HepG2 (cell line): ENCODE data around the gene SRI. TPM values are rescaled to one million over a fixed set of nuclear protein-coding genes. Genes with fewer than 3 reads are reported as not detected.

ENCODE experiments used
- ATAC-seq: fragments of 200-7000 bp; cut with Tn5 transposase; 3 replicates; pipeline ENCODE4 v1.9.1; 2020; ENCODE audit warnings: mild to moderate bottlenecking, moderate library complexity
- BruUV-seq: library from RNA; stranded (reverse); fragments of 400-500 nt; replicated peaks from 2 replicates; lab custom pipeline; 2021; lab: Mats Ljungman, UMichigan
- CTCF ChIA-PET: fragments of 300-600 bp; formaldehyde crosslinking; extraction: SDS; loops from one replicate; lab custom pipeline; 2021; ENCODE audit warnings: low total read pairs, inconsistent platforms, low intra/inter-chr PET ratio; lab: Yijun Ruan, JAX
- POLR2A ChIA-PET: fragments of 350-600 bp; sonication (Branson Sonifier 250); formaldehyde crosslinking; loops from one replicate; lab custom pipeline; 2020; ENCODE audit warnings: antibody characterized with exemption, inconsistent platforms; lab: Yijun Ruan, JAX
- DNase-seq: peaks from one replicate; pipeline ENCODE4 v3.0.0-alpha.2; 2015; ENCODE audit warnings: low spot score
- FAIRE-seq: peaks from 3 replicates; lab custom pipeline; 2011; peaks lifted over from hg19 to GRCh38; lab: Jason Lieb, UNC
- H2AFZ ChIP-seq: one replicate; pipeline ENCODE4 v1.6.1; 2011; ENCODE audit warnings: low read length, inconsistent platforms
- H3K27ac ChIP-seq: fragments of 300-600 bp; 3 replicates; pipeline ENCODE4 v1.8.0; 2011; ENCODE audit warnings: mixed run types, mild to moderate bottlenecking, mixed read lengths, low read length, inconsistent platforms; ENCODE audit not compliant: insufficient read depth; ENCODE audit errors: extremely low read length
- H3K27me3 ChIP-seq, 2 experiments: fragments of 200-600 bp in 1 of 2; 2 replicates in 1 of 2; 3 replicates in 1 of 2; pipeline versions ENCODE4 v1.6.0 to v1.8.0; 2011; ENCODE audit warnings: low read length in 2 of 2, mild to moderate bottlenecking in 2 of 2, moderate library complexity in 2 of 2, inconsistent platforms in 1 of 2; ENCODE audit not compliant: insufficient read depth in 2 of 2, control insufficient read depth in 1 of 2
- H3K36me3 ChIP-seq, 2 experiments: fragments of 200-600 bp in 1 of 2; replicated peaks in 1 of 2; 2 replicates in 1 of 2; 3 replicates in 1 of 2; pipeline versions ENCODE4 v1.5.1 to v1.8.0; 2011; ENCODE audit warnings: low read length in 2 of 2, inconsistent platforms in 1 of 2; ENCODE audit not compliant: insufficient read depth in 2 of 2, control insufficient read depth in 1 of 2
- H3K4me1 ChIP-seq: 2 replicates; pipeline ENCODE4 v1.5.1; 2012; ENCODE audit warnings: low read length, inconsistent platforms; ENCODE audit not compliant: insufficient read depth
- H3K4me2 ChIP-seq: 2 replicates; pipeline ENCODE4 v1.6.0; 2011; ENCODE audit warnings: low read depth, low read length, inconsistent platforms
- H3K4me3 ChIP-seq, 3 experiments: fragments of 200-600 bp in 1 of 3; sonication (generic), shearing (Covaris generic) in 1 of 3; replicated peaks in 1 of 3; 2 replicates each; pipeline ENCODE4 v1.5.1; 2011 to 2016; ENCODE audit warnings: low read length in 3 of 3, inconsistent platforms in 2 of 3, low read depth in 2 of 3, mild to moderate bottlenecking in 2 of 3, control low read depth in 1 of 3, mixed read lengths in 1 of 3; ENCODE audit not compliant: insufficient read depth in 1 of 3
- H3K79me2 ChIP-seq: one replicate; pipeline ENCODE4 v1.6.1; 2011; ENCODE audit warnings: low read length, inconsistent platforms; ENCODE audit not compliant: insufficient read depth
- H3K9ac ChIP-seq: 2 replicates; pipeline ENCODE4 v1.6.0; 2011; ENCODE audit warnings: mild to moderate bottlenecking, low read depth, low read length, inconsistent platforms; ENCODE audit not compliant: insufficient read depth
- H3K9me3 ChIP-seq: 2 replicates; pipeline ENCODE4 v1.5.1; 2012; ENCODE audit warnings: mild to moderate bottlenecking, low read length
- H4K20me1 ChIP-seq: 2 replicates; pipeline ENCODE4 v1.6.0; 2011; ENCODE audit warnings: inconsistent platforms, mild to moderate bottlenecking, low read length, moderate library complexity; ENCODE audit not compliant: insufficient read depth
- ATF2 ChIP-seq: sonication (generic); formaldehyde crosslinking; IDR thresholded peaks from 2 replicates; pipeline ENCODE4 v1.4.0; 2020; ENCODE audit warnings: missing genetic modification reagents
- CREM ChIP-seq, 2 experiments: sonication (generic) in 1 of 2; formaldehyde crosslinking in 1 of 2; IDR thresholded peaks; 2 replicates each; pipeline versions ENCODE4 v1.4.0 to v1.6.1; 2016 to 2020; ENCODE audit warnings: antibody characterized with exemption in 1 of 2, mild to moderate bottlenecking in 1 of 2, missing genetic modification reagents in 1 of 2
- DMAP1 ChIP-seq: IDR thresholded peaks from 2 replicates; pipeline ENCODE4 v1.6.1; 2016
- IRX3 ChIP-seq: sonication (generic); formaldehyde crosslinking; IDR thresholded peaks from 2 replicates; pipeline ENCODE4 v1.8.1; 2023; ENCODE audit warnings: mild to moderate bottlenecking, low read depth, missing genetic modification reagents, borderline replicate concordance
- NFRKB ChIP-seq: fragments of 450-650 bp; IDR thresholded peaks from 2 replicates; pipeline ENCODE4 v1.6.1; 2017
- NRL ChIP-seq: sonication (generic); formaldehyde crosslinking; IDR thresholded peaks from 2 replicates; pipeline ENCODE4 v1.5.0; 2020; ENCODE audit warnings: missing genetic modification reagents, mild to moderate bottlenecking, moderate library complexity, borderline replicate concordance
- PTBP1 ChIP-seq: fragments of 200-400 bp; formaldehyde crosslinking; IDR thresholded peaks from 2 replicates; pipeline ENCODE4 v1.6.1; 2018; ENCODE audit warnings: low read length, low read depth; ENCODE audit not compliant: poor library complexity, severe bottlenecking
- SNAPC5 ChIP-seq: sonication (generic); formaldehyde crosslinking; IDR thresholded peaks from 2 replicates; pipeline ENCODE4 v1.8.1; 2023; ENCODE audit warnings: mild to moderate bottlenecking, missing genetic modification reagents, borderline replicate concordance
- TOE1 ChIP-seq: sonication (generic); formaldehyde crosslinking; IDR thresholded peaks from 2 replicates; pipeline ENCODE4 v1.4.0; 2020; ENCODE audit warnings: mild to moderate bottlenecking, missing genetic modification reagents
- ZBTB2 ChIP-seq: sonication (generic); formaldehyde crosslinking; IDR thresholded peaks from 2 replicates; pipeline ENCODE4 v1.8.0; 2022; ENCODE audit warnings: low read depth, missing genetic modification reagents
- ZNF101 ChIP-seq: sonication (generic); formaldehyde crosslinking; IDR thresholded peaks from 2 replicates; pipeline ENCODE4 v1.4.0; 2020; ENCODE audit warnings: mild to moderate bottlenecking, low read depth, missing genetic modification reagents, borderline replicate concordance
- ZNF160 ChIP-seq: sonication (generic); formaldehyde crosslinking; IDR thresholded peaks from 2 replicates; pipeline ENCODE4 v1.8.0; 2022; ENCODE audit warnings: mild to moderate bottlenecking, inconsistent platforms, missing genetic modification reagents
- ZNF224 ChIP-seq: sonication (generic); formaldehyde crosslinking; IDR thresholded peaks from 2 replicates; pipeline ENCODE4 v1.5.0; 2020; ENCODE audit warnings: mild to moderate bottlenecking, missing genetic modification reagents
- ZNF432 ChIP-seq: sonication (generic); formaldehyde crosslinking; IDR thresholded peaks from 2 replicates; pipeline ENCODE4 v1.5.0; 2020; ENCODE audit warnings: missing genetic modification reagents, mild to moderate bottlenecking, borderline replicate concordance
- ZNF775 ChIP-seq: sonication (generic); formaldehyde crosslinking; IDR thresholded peaks from 2 replicates; pipeline ENCODE4 v1.4.0; 2020; ENCODE audit warnings: missing genetic modification reagents, mild to moderate bottlenecking, moderate library complexity, borderline replicate concordance
- ZSCAN12 ChIP-seq: sonication (generic); formaldehyde crosslinking; IDR thresholded peaks from 2 replicates; pipeline ENCODE4 v1.9.0; 2021; ENCODE audit warnings: mild to moderate bottlenecking, missing genetic modification reagents
- ZZZ3 ChIP-seq: sonication (generic); formaldehyde crosslinking; IDR thresholded peaks from 2 replicates; pipeline ENCODE4 v1.4.0; 2020; ENCODE audit warnings: missing genetic modification reagents, mild to moderate bottlenecking, borderline replicate concordance
- WGBS: methylation state at CpG from one replicate; pipeline ENCODE4 v1.1.6; 2017; ENCODE audit warnings: low lambda C conversion rate; 5-methylcytosine and 5-hydroxymethylcytosine counted together
- in situ Hi-C: cut with HindIII; loops from 2 replicates; pipeline ENCODE4 v1.10.0; 2017; ENCODE audit warnings: low pct_unique_long_range_greater_than_20kb; ENCODE audit not compliant: extremely low pct_ligation_motif_present
- intact Hi-C: fragments of 100-400 bp; cut with micrococcal nuclease; formaldehyde crosslinking; loops from one replicate; pipeline ENCODE4 v1.10.0; 2022; ENCODE audit not compliant: unreplicated experiment
- polyA plus RNA-seq, 8 experiments: library from polyadenylated mRNA; depleted of rRNA in 3 of 8; stranded (reverse) in 7 of 8; unstranded in 1 of 8; fragments of >200 nt; fragmentation: Illumina TruSeq in 4 of 8; extraction: Trizol in 4 of 8; gene quantifications; 2 replicates each; pipeline versions ENCODE4 v1.2.1 to v1.2.3, GENCODE V29; 2011 to 2016; ENCODE audit warnings: low read depth in 4 of 8, missing spikeins in 1 of 8, mixed read lengths in 1 of 8; ENCODE audit not compliant: insufficient read depth in 1 of 8
- total RNA-seq, 5 experiments: library from RNA; depleted of rRNA; stranded (reverse); fragments of >200 nt; fragmentation: Illumina TruSeq; extraction: Trizol; gene quantifications; 2 replicates each; pipeline ENCODE4 v1.2.3, GENCODE V29; 2016; ENCODE audit warnings: low read depth in 1 of 5

The SRI gene
- total and polyA plus RNA-seq, 2 of the 13 experiments (the other 11 are each of a cell fraction or from before 2014, with no cell fraction given), result 0.33 TPM; not detected in 1

GRCh38 chr7:88172842-88173241 lies 47.0 kb downstream of the SRI start:
- POLR2A ChIA-PET, result no interaction called here
- TF ChIP-seq ZNF224 (CRISPR knock-in tag), result no peak
- TF ChIP-seq SNAPC5, result no peak
- no peak for TF ChIP-seq ZNF775
- no peak for TF ChIP-seq NFRKB
- no peak for TF ChIP-seq NRL (CRISPR knock-in tag)
- no peak for TF ChIP-seq CREM (IDR thresholded peaks at IDR 0.05)
- TF ChIP-seq CREM (CRISPR knock-in tag; IDR thresholded peaks at IDR 0.05), result no peak
- no peak for TF ChIP-seq ZSCAN12 (CRISPR knock-in tag)
- TF ChIP-seq DMAP1 (CRISPR knock-in tag), result no peak
- no peak for TF ChIP-seq PTBP1
- no peak for TF ChIP-seq ZNF432 (CRISPR knock-in tag)
- TF ChIP-seq ZBTB2 (CRISPR knock-in tag), result no peak
- TF ChIP-seq TOE1 (CRISPR knock-in tag), result no peak
- no peak for TF ChIP-seq ATF2 (CRISPR knock-in tag)
- TF ChIP-seq IRX3 (CRISPR knock-in tag), result no peak
- no peak for TF ChIP-seq ZNF101 (CRISPR knock-in tag)
- no peak for TF ChIP-seq ZZZ3 (CRISPR knock-in tag)
- no peak for TF ChIP-seq ZNF160 (CRISPR knock-in tag)

More at GRCh38 chr7:88172842-88173241, 47.0 kb downstream of the SRI start:
- WGBS, result 69% methylated on average over 4 of the region's 4 CpGs
- H3K9ac ChIP-seq, result no peak overlapping the region
- no peaks in the 10 kb centered on the region for H3K27me3 ChIP-seq
- no peaks in the 10 kb centered on the region for H3K4me1 ChIP-seq
- H3K9me3 ChIP-seq, result no peaks in the 10 kb centered on the region
- no peak overlapping the region for H2AFZ ChIP-seq
- CTCF ChIA-PET, result no interaction called here
- H4K20me1 ChIP-seq, result no peaks in the 10 kb centered on the region
- no TSS peak for BruUV-seq
- H3K27ac ChIP-seq, result no peak overlapping the region
- H3K36me3 ChIP-seq, result no peaks in the 10 kb centered on the region
- no peak overlapping the region for H3K4me3 ChIP-seq
- no peak for DNase-seq
- H3K79me2 ChIP-seq, result no peaks in the 10 kb centered on the region
- in situ Hi-C loops, result no loop called here
- intact Hi-C loops, result no loop called here
- no peak for FAIRE-seq
- no peak overlapping the region for H3K4me2 ChIP-seq
- no peak for ATAC-seq
